GM21390 (cell line): ENCODE data around the gene ADAMTS17.
A peak's percentile ranks its signal among the peaks of the same experiment; 100 is the strongest.

Experiments
- ATAC-seq: cut with Tn5 transposase; IDR thresholded peaks from one replicate; pipeline ENCODE4 v1.9.1; 2021; ENCODE audit not compliant: unreplicated experiment

Gene ADAMTS17

GRCh38 chr15:100175406-100176114, 166.2 kb downstream of the ADAMTS17 start:
- ATAC-seq = no peak

- no peak for ATAC-seq
Observed at GRCh38 chr15:100174904-100175275, 166.9 kb downstream of the ADAMTS17 start.

GRCh38 chr15:100174159-100174903, 167.4 kb downstream of the ADAMTS17 start:
- ATAC-seq = no peak

- no peak for ATAC-seq
Observed at GRCh38 chr15:100172356-100173024, 169.3 kb downstream of the ADAMTS17 start.

DNA sequence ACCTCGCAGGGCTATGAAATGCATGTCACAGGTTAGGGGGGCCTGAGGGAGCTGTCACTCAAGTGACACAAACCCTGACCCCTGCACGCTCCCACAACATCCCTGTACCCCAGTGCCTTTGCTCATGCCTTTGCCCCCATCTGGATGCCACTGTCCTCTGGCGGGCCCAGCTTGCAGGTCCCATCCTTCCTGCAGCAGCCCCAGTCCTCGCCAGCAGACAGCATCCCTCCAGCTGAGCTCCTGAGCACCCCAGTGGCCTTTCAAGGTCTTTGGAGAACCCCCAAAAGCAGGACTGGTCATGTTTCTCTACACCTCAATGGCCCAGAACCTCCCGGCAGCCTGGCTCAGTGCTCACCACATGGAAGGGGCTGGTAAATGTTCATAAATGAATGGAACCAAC, 170.4 kb downstream of the ADAMTS17 start:
- no peak for ATAC-seq

- ATAC-seq = peak; percentile 88
Observed at GRCh38 chr15:100170291-100171210, 171.2 kb downstream of the ADAMTS17 start.

DNA sequence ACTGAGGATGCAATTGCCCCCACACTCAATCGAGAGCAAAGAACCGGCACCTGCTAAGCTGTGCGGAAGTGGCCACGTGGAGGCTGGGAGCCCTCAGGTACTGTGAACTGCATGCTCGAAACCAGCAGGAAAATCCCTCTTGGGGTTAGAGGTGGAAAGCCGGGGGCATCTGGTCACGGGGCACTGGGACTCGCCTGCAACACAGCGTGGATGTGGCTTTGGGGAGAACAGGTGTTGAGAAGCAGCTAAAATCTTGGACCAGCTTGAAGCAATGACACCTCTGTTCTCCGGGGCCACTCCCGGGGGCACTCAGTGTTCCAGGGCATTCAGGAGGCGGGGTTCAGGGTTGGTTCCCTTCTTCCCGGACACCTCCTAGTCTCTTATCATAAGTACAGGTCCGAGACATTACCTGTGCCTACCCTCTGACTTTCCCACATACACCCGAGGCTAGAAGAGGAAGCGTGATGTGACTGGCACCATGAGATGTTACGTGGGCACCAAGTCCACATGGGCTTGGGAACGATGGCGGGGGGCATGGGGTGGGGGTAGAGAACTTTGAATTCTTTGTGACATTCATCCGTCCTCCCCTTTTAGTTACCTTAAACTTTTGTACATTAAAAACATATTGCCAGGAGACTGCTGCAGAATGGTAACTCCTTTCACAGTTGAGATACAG, 172.0 kb downstream of the ADAMTS17 start:
- ATAC-seq = no peak

DNA sequence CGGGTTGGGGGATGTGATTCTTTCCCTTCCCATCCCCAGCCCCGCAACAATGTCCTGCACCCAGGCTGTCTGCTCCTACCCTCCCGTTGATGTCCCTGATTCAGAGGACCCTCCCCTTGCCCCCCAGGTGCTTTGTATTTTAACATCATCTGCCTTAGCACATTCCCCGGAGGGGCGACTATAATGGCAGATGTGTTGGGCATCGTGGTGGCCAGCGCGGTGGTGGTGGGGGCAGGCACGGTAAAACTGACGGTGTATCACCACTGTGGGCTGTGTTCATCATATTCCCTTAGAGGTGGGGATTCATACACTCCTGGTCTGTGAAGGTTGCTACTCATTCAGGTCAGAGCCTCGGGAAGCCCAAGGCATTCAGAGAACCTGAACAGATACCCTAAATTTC, 173.0 kb downstream of the ADAMTS17 start:
- ATAC-seq = no peak

DNA sequence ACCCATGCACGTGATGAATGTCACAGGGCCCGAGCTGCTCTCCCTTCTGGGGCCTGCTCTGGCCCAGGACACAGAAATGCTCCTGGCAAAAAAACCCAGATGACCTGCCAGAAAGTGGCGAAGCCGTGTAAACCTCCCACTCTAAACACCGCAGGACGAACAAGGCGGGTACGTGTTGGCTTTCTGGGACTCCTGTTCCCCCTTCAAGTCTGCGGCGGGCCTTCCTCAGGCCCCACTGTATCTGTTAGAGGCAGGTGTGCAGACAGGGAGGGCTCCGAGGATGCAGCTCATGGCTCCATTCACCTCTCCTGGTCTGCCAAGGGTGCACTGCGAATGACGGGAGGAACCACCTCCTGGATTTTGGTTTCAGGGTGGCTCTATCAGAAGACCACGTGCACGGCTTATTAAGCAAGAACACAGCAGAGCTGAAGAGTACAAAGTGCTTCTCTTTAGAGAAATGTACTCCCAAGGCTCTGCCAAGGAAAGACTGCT, 173.8 kb downstream of the ADAMTS17 start:
- ATAC-seq = no peak

- ATAC-seq = no peak
Observed at GRCh38 chr15:100166313-100166712, 175.5 kb downstream of the ADAMTS17 start.

DNA sequence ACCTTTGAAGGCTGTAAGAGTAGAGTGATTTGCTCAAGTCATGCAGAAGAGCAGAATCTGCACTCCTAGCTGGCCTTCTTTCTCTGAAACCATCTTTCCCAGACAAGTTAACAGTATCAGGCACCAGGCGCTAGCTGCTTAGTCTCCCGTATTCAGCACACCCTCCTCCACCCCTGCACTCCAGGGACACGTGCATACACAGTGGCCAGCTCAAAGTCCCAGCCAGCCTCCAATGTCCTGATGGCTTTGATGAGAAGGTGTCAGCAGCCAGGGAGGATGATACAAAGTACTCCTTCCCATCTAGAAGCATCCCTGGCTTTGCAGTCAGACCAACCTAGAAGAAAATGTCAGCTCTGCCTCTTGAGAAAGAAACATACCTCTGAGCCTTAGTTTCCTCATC, 177.8 kb downstream of the ADAMTS17 start:
- no peak for ATAC-seq

GRCh38 chr15:100160953-100161352, 180.8 kb downstream of the ADAMTS17 start:
- ATAC-seq = no peak

GRCh38 chr15:100159436-100159835, 182.3 kb downstream of the ADAMTS17 start:
- no peak for ATAC-seq

DNA sequence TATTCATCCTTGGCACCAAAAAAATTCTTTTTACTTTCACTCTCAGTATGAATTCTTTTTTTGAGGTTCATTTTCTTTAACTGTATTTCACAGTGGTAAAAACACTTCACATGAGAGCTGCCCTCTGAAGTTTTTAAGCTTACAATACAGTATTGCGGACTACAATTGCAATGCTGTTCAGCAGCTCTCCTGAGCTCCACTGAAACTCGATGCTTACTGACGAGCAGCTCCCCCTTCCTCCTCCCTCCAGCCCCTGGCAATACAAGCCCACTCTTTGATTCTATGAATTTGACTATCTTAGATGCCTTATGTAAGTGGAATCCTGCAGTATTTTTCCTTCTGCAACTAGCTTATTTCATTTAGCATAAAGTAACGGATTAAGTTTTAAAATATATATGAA, 183.4 kb downstream of the ADAMTS17 start:
- no peak for ATAC-seq

GRCh38 chr15:100156201-100156600, 185.6 kb downstream of the ADAMTS17 start:
- ATAC-seq = no peak

DNA sequence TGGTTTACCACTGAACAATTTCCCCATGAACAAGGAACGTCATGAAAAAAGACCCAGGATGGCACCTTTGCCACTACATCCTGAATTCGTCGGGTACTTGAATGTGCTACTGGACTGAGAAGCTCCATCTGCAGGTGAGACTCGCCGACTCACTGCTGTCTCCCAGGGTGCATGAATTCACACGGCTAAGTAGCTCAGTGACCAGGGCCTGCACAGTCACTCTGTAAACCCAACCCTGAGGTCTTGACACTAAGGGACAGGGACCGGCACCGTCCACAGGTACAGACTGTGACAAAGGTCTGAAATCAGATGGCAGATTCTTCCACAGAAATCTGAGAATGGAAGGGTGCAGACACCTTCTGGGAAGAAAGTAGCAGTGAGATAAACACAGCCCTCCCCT, 187.4 kb downstream of the ADAMTS17 start:
- no peak for ATAC-seq

- no peak for ATAC-seq
Observed at GRCh38 chr15:100152463-100152862, 189.3 kb downstream of the ADAMTS17 start.

DNA sequence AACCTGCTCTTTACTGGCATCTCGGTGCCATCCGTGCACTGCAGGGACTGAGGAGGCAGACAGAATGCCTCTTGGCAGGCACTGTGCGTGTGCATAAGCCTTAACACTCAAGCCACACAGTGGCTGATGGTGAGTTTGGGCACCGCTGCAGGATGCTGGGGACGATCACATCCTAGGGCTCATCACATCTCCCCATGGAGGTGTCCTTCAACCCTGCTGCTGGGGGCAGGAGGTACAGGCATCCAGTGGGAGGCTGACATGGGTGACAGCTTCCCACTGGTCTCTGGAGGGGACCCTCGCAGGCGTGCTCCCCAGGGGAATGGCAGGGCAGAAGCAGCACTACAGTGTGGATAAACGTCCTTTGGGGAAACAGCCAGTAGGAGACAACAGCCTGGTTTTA, 190.9 kb downstream of the ADAMTS17 start:
- no peak for ATAC-seq

GRCh38 chr15:100147828-100148227, 193.9 kb downstream of the ADAMTS17 start:
- ATAC-seq = no peak

DNA sequence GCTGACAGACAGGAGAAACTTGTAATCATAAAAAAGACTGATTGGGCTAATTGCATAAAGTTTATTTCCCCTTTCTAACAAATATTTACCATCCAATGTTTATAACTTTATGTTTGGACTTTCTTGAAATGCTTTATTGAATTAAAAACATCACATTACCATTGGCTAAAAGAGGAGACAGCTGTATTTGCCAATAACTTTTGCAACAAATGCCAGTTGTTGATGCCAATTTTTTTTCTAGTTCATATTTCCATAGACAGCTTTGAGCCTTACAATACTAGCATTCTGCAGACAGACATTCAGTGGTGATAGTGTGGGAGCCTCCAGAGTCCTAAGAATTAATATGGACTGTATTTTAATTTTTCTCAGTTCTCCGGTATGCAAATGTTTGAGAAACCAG, 198.4 kb downstream of the ADAMTS17 start:
- ATAC-seq = no peak
